HEK293 (cell line): Measurements from ENCODE around the gene C19orf73.

Experiments
- BCL11B ChIP-seq: fragments of 450-650 bp; formaldehyde crosslinking; IDR thresholded peaks from 2 replicates; pipeline ENCODE4 v1.5.1; 2016; ENCODE audit warnings: low read depth, missing biosample characterization, missing genetic modification characterization
- HOXC10 ChIP-seq: sonication (generic); formaldehyde crosslinking; IDR thresholded peaks from 2 replicates; pipeline ENCODE4 v1.8.1; 2023; ENCODE audit warnings: mild to moderate bottlenecking, missing genetic modification reagents
- KLF1 ChIP-seq: fragments of 450-650 bp; formaldehyde crosslinking; IDR thresholded peaks from 2 replicates; pipeline ENCODE4 v1.5.1; 2016; ENCODE audit warnings: missing biosample characterization, missing genetic modification characterization
- KLF8 ChIP-seq: fragments of 450-650 bp; formaldehyde crosslinking; IDR thresholded peaks from 2 replicates; pipeline ENCODE4 v1.5.1; 2016; ENCODE audit warnings: missing biosample characterization, missing genetic modification characterization
- OSR2 ChIP-seq: fragments of 450-650 bp; formaldehyde crosslinking; IDR thresholded peaks from 2 replicates; pipeline ENCODE4 v1.5.1; 2016; ENCODE audit warnings: missing biosample characterization, missing genetic modification characterization
- PBX3 ChIP-seq: sonication (generic); formaldehyde crosslinking; IDR thresholded peaks from 2 replicates; pipeline ENCODE4 v1.8.1; 2022; ENCODE audit warnings: mild to moderate bottlenecking, moderate library complexity, missing genetic modification reagents
- SCRT2 ChIP-seq: fragments of 450-650 bp; formaldehyde crosslinking; IDR thresholded peaks from 2 replicates; pipeline ENCODE4 v1.5.1; 2016; ENCODE audit warnings: missing biosample characterization, missing genetic modification characterization
- SP2 ChIP-seq: fragments of 450-650 bp; formaldehyde crosslinking; IDR thresholded peaks from 2 replicates; pipeline ENCODE4 v1.5.1; 2016; ENCODE audit warnings: missing biosample characterization, missing genetic modification characterization
- WT1 ChIP-seq: fragments of 450-650 bp; formaldehyde crosslinking; IDR thresholded peaks from 2 replicates; pipeline ENCODE4 v1.5.1; 2016; ENCODE audit warnings: missing biosample characterization, missing genetic modification characterization
- ZBTB11 ChIP-seq: fragments of 450-650 bp; formaldehyde crosslinking; conservative IDR thresholded peaks from 2 replicates; pipeline ENCODE4 v1.5.1; 2016; ENCODE audit warnings: low read depth, missing biosample characterization, missing genetic modification characterization
- ZBTB6 ChIP-seq: fragments of 450-650 bp; formaldehyde crosslinking; IDR thresholded peaks from 2 replicates; pipeline ENCODE4 v1.5.1; 2017; ENCODE audit warnings: missing biosample characterization, missing genetic modification characterization
- ZBTB8A ChIP-seq: fragments of 450-650 bp; formaldehyde crosslinking; IDR thresholded peaks from 2 replicates; pipeline ENCODE4 v1.5.1; 2016; ENCODE audit warnings: missing biosample characterization, missing genetic modification characterization
- ZFHX2 ChIP-seq: fragments of 450-650 bp; formaldehyde crosslinking; conservative IDR thresholded peaks from 2 replicates; pipeline ENCODE4 v1.5.1; 2016; ENCODE audit warnings: missing biosample characterization, missing genetic modification characterization
- ZIC2 ChIP-seq: fragments of 450-650 bp; formaldehyde crosslinking; IDR thresholded peaks from 2 replicates; pipeline ENCODE4 v1.5.1; 2016; ENCODE audit warnings: missing biosample characterization, missing genetic modification characterization
- ZNF2 ChIP-seq: fragments of 450-650 bp; formaldehyde crosslinking; IDR thresholded peaks from 2 replicates; pipeline ENCODE4 v1.5.1; 2016; ENCODE audit warnings: missing biosample characterization, missing genetic modification characterization
- ZNF202 ChIP-seq: fragments of 450-650 bp; formaldehyde crosslinking; IDR thresholded peaks from 2 replicates; pipeline ENCODE4 v1.5.1; 2016; ENCODE audit warnings: missing biosample characterization, missing genetic modification characterization, borderline replicate concordance
- ZNF398 ChIP-seq: fragments of 450-650 bp; formaldehyde crosslinking; IDR thresholded peaks from 2 replicates; pipeline ENCODE4 v1.5.1; 2017; ENCODE audit warnings: missing biosample characterization, missing genetic modification characterization
- ZNF423 ChIP-seq: fragments of 450-650 bp; formaldehyde crosslinking; IDR thresholded peaks from 2 replicates; pipeline ENCODE4 v1.5.1; 2016; ENCODE audit warnings: missing biosample characterization, missing genetic modification characterization
- ZNF449 ChIP-seq: fragments of 450-650 bp; formaldehyde crosslinking; IDR thresholded peaks from 2 replicates; pipeline ENCODE4 v1.5.1; 2017; ENCODE audit warnings: missing biosample characterization, mild to moderate bottlenecking, missing genetic modification characterization, moderate library complexity
- ZNF561 ChIP-seq: fragments of 450-650 bp; IDR thresholded peaks from 2 replicates; pipeline ENCODE4 v1.5.1; 2018; ENCODE audit warnings: missing biosample characterization, missing genetic modification characterization, borderline replicate concordance
- ZNF585B ChIP-seq: fragments of 450-650 bp; formaldehyde crosslinking; IDR thresholded peaks from 2 replicates; pipeline ENCODE4 v1.5.1; 2016; ENCODE audit warnings: missing biosample characterization, missing genetic modification characterization
- ZNF610 ChIP-seq: fragments of 450-650 bp; formaldehyde crosslinking; IDR thresholded peaks from 2 replicates; pipeline ENCODE4 v1.5.1; 2016; ENCODE audit warnings: missing biosample characterization, missing genetic modification characterization, borderline replicate concordance
- ZNF639 ChIP-seq: fragments of 450-650 bp; formaldehyde crosslinking; IDR thresholded peaks from 2 replicates; pipeline ENCODE4 v1.5.1; 2016; ENCODE audit warnings: missing biosample characterization, missing genetic modification characterization
- ZNF660 ChIP-seq: fragments of 450-650 bp; IDR thresholded peaks from 2 replicates; pipeline ENCODE4 v1.5.1; 2018; ENCODE audit warnings: missing biosample characterization, mild to moderate bottlenecking, missing genetic modification characterization
- ZNF677 ChIP-seq: fragments of 450-650 bp; IDR thresholded peaks from 2 replicates; pipeline ENCODE4 v1.5.0; 2018; ENCODE audit warnings: missing biosample characterization, mild to moderate bottlenecking, missing genetic modification characterization, moderate library complexity
- ZSCAN23 ChIP-seq: fragments of 450-650 bp; formaldehyde crosslinking; IDR thresholded peaks from 2 replicates; pipeline ENCODE4 v1.5.1; 2016; ENCODE audit warnings: missing biosample characterization, missing genetic modification characterization
- ZSCAN30 ChIP-seq: fragments of 450-650 bp; IDR thresholded peaks from 2 replicates; pipeline ENCODE4 v1.5.1; 2018; ENCODE audit warnings: missing biosample characterization, mild to moderate bottlenecking, missing genetic modification characterization, moderate library complexity
- ZXDB ChIP-seq: fragments of 450-650 bp; formaldehyde crosslinking; IDR thresholded peaks from 2 replicates; pipeline ENCODE4 v1.5.1; 2016; ENCODE audit warnings: missing biosample characterization, missing genetic modification characterization

The C19orf73 gene

GRCh38 chr19:49113762-49114629 lies 4.9 kb downstream of the C19orf73 start, which contains the start of gene LIN7B (continued):
- TF ChIP-seq PBX3 (peak; percentile 57; the same call in 1 of the 2 replicates), ZNF639 (tag by site-specific recombination) (0 out of 2 replicates have a peak, but pooled peaks have one; percentile 15), ZNF423 (tag by site-specific recombination) (no peak), ZNF585B (tag by site-specific recombination) (no peak), HOXC10 (CRISPR knock-in tag) (peak; percentile 19; the same call in 1 of the 2 replicates), ZNF610 (tag by site-specific recombination) (peak; percentile 32; the same call in 1 of the 2 replicates), ZNF398 (tag by site-specific recombination) (0 out of 2 replicates have a peak, but pooled peaks have one; percentile 27), ZSCAN30 (tag by site-specific recombination) (0 out of 2 replicates have a peak, but pooled peaks have one; percentile 52), SP2 (tag by site-specific recombination) (peak; percentile 52), ZNF561 (tag by site-specific recombination) (peak; percentile 56; the same call in 1 of the 2 replicates), OSR2 (no peak), ZSCAN23 (tag by site-specific recombination) (no peak), KLF8 (tag by site-specific recombination) (peak; percentile 73; the same call in 1 of the 2 replicates), ZNF2 (tag by site-specific recombination) (0 out of 2 replicates have a peak, but pooled peaks have one; percentile 48), WT1 (tag by site-specific recombination) (no peak), ZFHX2 (tag by site-specific recombination) (peak; percentile 29; the same call in 1 of the 2 replicates), ZXDB (tag by site-specific recombination) (peak; percentile 63; the same call in 1 of the 2 replicates), SCRT2 (tag by site-specific recombination) (peak; percentile 79), BCL11B (tag by site-specific recombination) (peak; percentile 40; the same call in 1 of the 2 replicates), ZNF677 (0 out of 2 replicates have a peak, but pooled peaks have one; percentile 35), ZNF202 (tag by site-specific recombination) (no peak), ZNF660 (tag by site-specific recombination) (peak; percentile 30; the same call in 1 of the 2 replicates), ZIC2 (tag by site-specific recombination) (peak; percentile 56; the same call in 1 of the 2 replicates), ZBTB11 (tag by site-specific recombination) (0 out of 2 replicates have a peak, but pooled peaks have one; percentile 10), ZBTB6 (peak; percentile 41; the same call in 1 of the 2 replicates), ZBTB8A (tag by site-specific recombination) (peak; percentile 84; the same call in 1 of the 2 replicates), ZNF449 (tag by site-specific recombination) (peak; percentile 76), KLF1 (tag by site-specific recombination) (peak; percentile 52)
